Breast epithelium (tissue), 4 donors: Measurements from ENCODE around the gene DPEP1. TPM values are rescaled to one million over a fixed set of nuclear protein-coding genes. Genes with fewer than 3 reads are reported as not detected.
A peak's percentile ranks its signal among the peaks of the same experiment; 100 is the strongest.

ENCODE experiments used
- DNase-seq, 2 donors: peaks; one replicate each; pipeline ENCODE4 v3.0.0-alpha.2; 2019; ENCODE audit warnings: low spot score in 2 of 2
- H3K27ac ChIP-seq, 2 donors: fragments of 200-600 bp; sonication (generic) in 1 of 2; one replicate each; pipeline ENCODE4 v1.5.1; 2016 to 2019; ENCODE audit warnings: mild to moderate bottlenecking in 1 of 2
- H3K27me3 ChIP-seq, 2 donors: fragments of 200-600 bp; sonication (generic) in 1 of 2; one replicate each; pipeline versions ENCODE4 v1.5.1 to v1.6.0; 2017 to 2019; ENCODE audit warnings: control low read depth in 1 of 2, mild to moderate bottlenecking in 1 of 2
- H3K36me3 ChIP-seq: fragments of 200-600 bp; one replicate; pipeline ENCODE4 v1.5.1; 2019
- H3K4me1 ChIP-seq, 2 donors: fragments of 200-600 bp; sonication (generic); one replicate each; pipeline ENCODE4 v1.5.1; 2016 to 2019; ENCODE audit warnings: control low read depth in 1 of 2
- H3K4me3 ChIP-seq, 3 donors: fragments of 200-600 bp; sonication (generic); 1 replicate in 2 of 3; 2 replicates in 1 of 3; pipeline ENCODE4 v1.5.1; 2016 to 2019; ENCODE audit warnings: mild to moderate bottlenecking in 3 of 3, moderate library complexity in 2 of 3
- H3K9me3 ChIP-seq, 2 donors: fragments of 200-600 bp; sonication (generic) in 1 of 2; one replicate each; pipeline ENCODE4 v1.5.1; 2016 to 2019; ENCODE audit warnings: control low read depth in 1 of 2
- CTCF ChIP-seq, 3 donors: fragments of 450-650 bp; IDR thresholded peaks; one replicate each; pipeline ENCODE4 v1.5.1; 2016 to 2017; ENCODE audit warnings: antibody characterized with exemption in 3 of 3, mild to moderate bottlenecking in 3 of 3, moderate library complexity in 3 of 3
- POLR2A ChIP-seq: fragments of 450-650 bp; IDR thresholded peaks from one replicate; pipeline ENCODE4 v1.6.1; 2016; ENCODE audit warnings: antibody characterized with exemption, mild to moderate bottlenecking, moderate library complexity
- POLR2AphosphoS5 ChIP-seq, 3 donors: sonication (generic); formaldehyde crosslinking; IDR thresholded peaks; one replicate each; pipeline ENCODE4 v1.6.1; 2017; ENCODE audit warnings: antibody characterized with exemption in 3 of 3
- intact Hi-C: fragments of 100-400 bp; cut with DNase I; formaldehyde crosslinking; loops from one replicate; pipeline ENCODE4 v1.15.1; 2023; ENCODE audit warnings: low total_unique reads
- total RNA-seq, 3 donors: library from RNA; depleted of rRNA; stranded (reverse); fragments of >200 nt; gene quantifications; one replicate each; pipeline ENCODE4 v1.1.0, GENCODE V29; 2016

Gene DPEP1
- total RNA-seq, 3 donors from 2014 or later: 0.59 to 0.98 (median 0.80) TPM

GRCh38 chr16:89686520-89687091, 73.2 kb downstream of the DPEP1 start, which contains the start of gene CDK10:
Gene CDK10, plus strand, starts transcription at chr16:89686689. Its CDS starts 22 bp downstream, at chr16:89686711.
- peak; percentile 77 to 86 for DNase-seq
- peaks cover 7% of the 10 kb centered on the region in 2 donors for H3K4me1 ChIP-seq

GRCh38 chr16:89687092-89687940, 73.9 kb downstream of the DPEP1 start:
- DNase-seq: no peak
- H3K4me1 ChIP-seq: peaks cover 7% of the 10 kb centered on the region in 2 donors
- no peaks in the 10 kb centered on the region for H3K36me3 ChIP-seq
- intact Hi-C loops: no loop called here
- TF ChIP-seq POLR2AphosphoS5 (IDR thresholded peaks at IDR 0.05) (no peak), POLR2A (no peak), CTCF (IDR thresholded peaks at IDR 0.05) (no peak)
- peak overlapping the region; percentile 77 to 93 for H3K27ac ChIP-seq
- H3K27me3 ChIP-seq: no peaks in the 10 kb centered on the region
- H3K4me3 ChIP-seq: peak overlapping the region; percentile 76 to 87 (median 77)
- H3K9me3 ChIP-seq: no peaks in the 10 kb centered on the region

More at GRCh38 chr16:89686520-89687091, 73.2 kb downstream of the DPEP1 start, which contains the start of gene CDK10:
- intact Hi-C loops: no loop called here
- no peaks in the 10 kb centered on the region for H3K27me3 ChIP-seq
- TF ChIP-seq CTCF (IDR thresholded peaks at IDR 0.05) (no peak), POLR2A (peak; percentile 51), POLR2AphosphoS5 (IDR thresholded peaks at IDR 0.05) (peak; percentile 73 to 90 (median 74))
- peak within 1 kb of the TSS; percentile 76 to 87 (median 77) for H3K4me3 ChIP-seq
- no peaks in the 10 kb centered on the region for H3K36me3 ChIP-seq
- H3K9me3 ChIP-seq: no peaks in the 10 kb centered on the region
- H3K27ac ChIP-seq: peak within 1 kb of the TSS; percentile 77 to 93

Other genes starting within 250 kb of the DPEP1 start
- gene ANKRD11, start 123.1 kb upstream of the DPEP1 start, total RNA-seq: 10 to 100 TPM; 64.0 to 79.0 (median 69.2) TPM
- gene SPG7, start 105.2 kb upstream of the DPEP1 start, total RNA-seq: 100 to 1,000 TPM; 104 to 126 (median 118) TPM
- 1,000 to 10,000 TPM; 5,075 to 6,295 (median 5,484) TPM for gene RPL13, start 53.0 kb upstream of the DPEP1 start, total RNA-seq
- 1 to 10 TPM in 2 of 3 donors, not detected in 1; 1.2 to 4.9 TPM for gene CPNE7, start 37.9 kb upstream of the DPEP1 start, total RNA-seq
- gene CHMP1A, start 44.1 kb downstream of the DPEP1 start, total RNA-seq: 10 to 100 TPM; 67.5 to 100.0 (median 86.2) TPM
- gene SPATA33, start 44.2 kb downstream of the DPEP1 start, total RNA-seq: 1 to 10 TPM; 3.8 to 7.2 (median 5.9) TPM
- 10 to 100 TPM; 31.2 to 84.9 (median 67.2) TPM for gene CDK10, start 73.0 kb downstream of the DPEP1 start, total RNA-seq
- 10 to 100 TPM in 2 of 3 donors, 1 to 10 TPM in 1; 9.0 to 15.1 (median 14.3) TPM for gene SPATA2L, start 88.1 kb downstream of the DPEP1 start, total RNA-seq
- 1 to 10 TPM; 4.8 to 6.6 (median 5.4) TPM for gene VPS9D1, start 107.3 kb downstream of the DPEP1 start, total RNA-seq
- 10 to 100 TPM; 19.2 to 48.5 (median 31.2) TPM for gene ZNF276, start 107.9 kb downstream of the DPEP1 start, total RNA-seq
- 1 to 10 TPM in 2 of 3 donors, under 1 TPM in 1; 0.64 to 4.0 (median 3.9) TPM for gene FANCA, start 203.0 kb downstream of the DPEP1 start, total RNA-seq
- gene SPIRE2, start 214.8 kb downstream of the DPEP1 start, total RNA-seq: 10 to 100 TPM in 1 of 3 donors, 1 to 10 TPM in 2; 1.3 to 11.1 (median 7.8) TPM